Tibial artery (tissue), 4 donors: ENCODE data around the gene AHR.

Experiments used
- DNase-seq, 2 donors: peaks; one replicate each; pipeline ENCODE4 v3.0.0-alpha.2; 2019
- H3K27ac ChIP-seq, 2 donors: fragments of 200-600 bp; sonication (generic) in 1 of 2; 1 replicate in 1 of 2; 2 replicates in 1 of 2; pipeline ENCODE4 v1.5.1; 2018 to 2019; ENCODE audit warnings: mild to moderate bottlenecking in 1 of 2
- H3K27me3 ChIP-seq, 2 donors: fragments of 200-600 bp; sonication (generic) in 1 of 2; one replicate each; pipeline versions ENCODE4 v1.5.1 to v1.6.0; 2016 to 2019
- H3K36me3 ChIP-seq, 3 donors: fragments of 200-600 bp; sonication (generic) in 2 of 3; one replicate each; pipeline ENCODE4 v1.5.1; 2016 to 2019; ENCODE audit warnings: mild to moderate bottlenecking in 2 of 3
- H3K4me1 ChIP-seq, 4 donors: fragments of 200-600 bp; sonication (generic) in 2 of 4; 1 replicate in 3 of 4; 2 replicates in 1 of 4; pipeline ENCODE4 v1.5.1; 2016 to 2019
- H3K4me3 ChIP-seq, 2 donors: fragments of 200-600 bp; sonication (generic) in 1 of 2; 1 replicate in 1 of 2; 2 replicates in 1 of 2; pipeline ENCODE4 v1.5.1; 2018 to 2019; ENCODE audit warnings: mild to moderate bottlenecking in 2 of 2
- H3K9me3 ChIP-seq, 3 donors: fragments of 200-600 bp; sonication (generic) in 1 of 3; one replicate each; pipeline ENCODE4 v1.5.1; 2016 to 2019
- CTCF ChIP-seq, 2 experiments: fragments of 200-600 bp in 1 of 2; fragments of 450-650 bp in 1 of 2; IDR thresholded peaks; one replicate each; pipeline ENCODE4 v1.5.1; 2017 to 2019; ENCODE audit warnings: antibody characterized with exemption in 2 of 2, mild to moderate bottlenecking in 1 of 2, moderate library complexity in 1 of 2
- intact Hi-C: fragments of 100-400 bp; cut with DNase I; formaldehyde crosslinking; loops from one replicate; pipeline ENCODE4 v1.15.0; 2023; ENCODE audit warnings: low total_unique reads

Gene AHR

GRCh38 chr7:17269341-17270221 lies 28.9 kb upstream of the AHR start:
- no peak for DNase-seq
- peaks cover 0 to 2% (median 0%) of the 10 kb centered on the region in 4 donors for H3K4me1 ChIP-seq
- intact Hi-C loops: no loop called here
- TF ChIP-seq CTCF (IDR thresholded peaks at IDR 0.05): no peak
- H3K9me3 ChIP-seq: peaks cover 0 to 34% (median 14%) of the 10 kb centered on the region in 3 donors
- H3K27ac ChIP-seq: no peak overlapping the region
- no peaks in the 10 kb centered on the region for H3K36me3 ChIP-seq
- no peak overlapping the region for H3K4me3 ChIP-seq
- no peaks in the 10 kb centered on the region for H3K27me3 ChIP-seq

GRCh38 chr7:17274551-17275245 lies 23.8 kb upstream of the AHR start:
- H3K9me3 ChIP-seq: peaks cover 0 to 9% (median 0%) of the 10 kb centered on the region in 3 donors
- no peak for DNase-seq
- no peaks in the 10 kb centered on the region for H3K36me3 ChIP-seq
- intact Hi-C loops: no loop called here
- H3K4me1 ChIP-seq: peaks cover 0 to 28% (median 7%) of the 10 kb centered on the region in 4 donors
- TF ChIP-seq CTCF (IDR thresholded peaks at IDR 0.05): no peak
- no peak overlapping the region for H3K4me3 ChIP-seq
- H3K27me3 ChIP-seq: no peaks in the 10 kb centered on the region
- no peak overlapping the region for H3K27ac ChIP-seq

GRCh38 chr7:17275749-17276671 lies 22.4 kb upstream of the AHR start:
- H3K4me3 ChIP-seq: no peak overlapping the region
- no peaks in the 10 kb centered on the region for H3K27me3 ChIP-seq
- H3K36me3 ChIP-seq: no peaks in the 10 kb centered on the region
- no peak for DNase-seq
- H3K27ac ChIP-seq: peak overlapping the region; percentile 46 to 62
- peaks cover 0 to 28% (median 7%) of the 10 kb centered on the region in 4 donors for H3K4me1 ChIP-seq
- intact Hi-C loops: no loop called here
- no peak for TF ChIP-seq CTCF (IDR thresholded peaks at IDR 0.05)
- no peaks in the 10 kb centered on the region for H3K9me3 ChIP-seq

GRCh38 chr7:17279061-17279460 lies 19.4 kb upstream of the AHR start:
- no peak for TF ChIP-seq CTCF (IDR thresholded peaks at IDR 0.05)
- Histone ChIP-seq H3K27ac (no peak overlapping the region), H3K36me3 (no peaks in the 10 kb centered on the region), H3K27me3 (no peaks in the 10 kb centered on the region), H3K9me3 (no peaks in the 10 kb centered on the region), H3K4me3 (no peak overlapping the region), H3K4me1 (peaks cover 0 to 28% (median 7%) of the 10 kb centered on the region in 4 donors)
- DNase-seq: no peak
- intact Hi-C loops: no loop called here

GRCh38 chr7:17289074-17289645 lies 9.3 kb upstream of the AHR start:
- Histone ChIP-seq H3K4me1 (peaks cover 0 to 14% (median 5%) of the 10 kb centered on the region in 4 donors), H3K36me3 (no peaks in the 10 kb centered on the region), H3K27me3 (no peaks in the 10 kb centered on the region), H3K9me3 (no peaks in the 10 kb centered on the region), H3K4me3 (no peak overlapping the region), H3K27ac (no peak overlapping the region)
- no peak for DNase-seq
- intact Hi-C loops: no loop called here
- TF ChIP-seq CTCF (IDR thresholded peaks at IDR 0.05): no peak
